H1 (cell line): ENCODE measurements around the gene ZFR. TPM values are rescaled to one million over a fixed set of nuclear protein-coding genes. Genes with fewer than 3 reads are reported as not detected.

Source experiments
- CTCF ChIA-PET: fragments of 300-600 bp; sonication (Branson Sonifier 250); formaldehyde crosslinking; loops from one replicate; lab custom pipeline; 2021; ENCODE audit not compliant: partially characterized antibody; lab: Charles Lee
- POLR2A ChIA-PET: fragments of 300-600 bp; sonication (Branson Sonifier 250); formaldehyde crosslinking; loops from one replicate; lab custom pipeline; 2021; ENCODE audit warnings: inconsistent platforms; ENCODE audit not compliant: partially characterized antibody; lab: Charles Lee
- DNase-seq, 2 experiments: peaks; one replicate each; pipeline versions ENCODE4 v3.0.0 to v3.0.0-alpha.2; 2010 to 2022; ENCODE audit warnings: low spot score in 2 of 2, low read depth in 1 of 2, mixed read lengths in 1 of 2
- FAIRE-seq: peaks from 2 replicates; lab custom pipeline; 2011; peaks lifted over from hg19 to GRCh38; lab: Jason Lieb, UNC
- H2AFZ ChIP-seq: 2 replicates; pipeline ENCODE4 v1.8.1; 2012; ENCODE audit warnings: low read length, inconsistent platforms
- H2AK5ac ChIP-seq: 2 replicates; pipeline ENCODE4 v1.6.1; 2013; ENCODE audit warnings: low read depth, low read length
- H2BK120ac ChIP-seq: replicated peaks from 2 replicates; pipeline ENCODE3; 2013; ENCODE audit warnings: low read depth, low read length, inconsistent platforms
- H2BK12ac ChIP-seq: 2 replicates; pipeline ENCODE4 v1.6.1; 2013; ENCODE audit warnings: low read depth, low read length
- H2BK15ac ChIP-seq: 2 replicates; pipeline ENCODE4 v1.6.1; 2013; ENCODE audit warnings: low read length
- H2BK20ac ChIP-seq: 2 replicates; pipeline ENCODE4 v1.6.1; 2013; ENCODE audit warnings: low read length
- H2BK5ac ChIP-seq: 2 replicates; pipeline ENCODE4 v1.6.1; 2013; ENCODE audit warnings: low read depth, low read length
- H3K14ac ChIP-seq: 2 replicates; pipeline ENCODE4 v1.6.1; 2013; ENCODE audit warnings: inconsistent platforms; ENCODE audit not compliant: insufficient read length
- H3K18ac ChIP-seq: 2 replicates; pipeline ENCODE4 v1.6.1; 2013; ENCODE audit warnings: low read length; ENCODE audit errors: extremely low read depth
- H3K23ac ChIP-seq: 2 replicates; pipeline ENCODE4 v1.6.1; 2013; ENCODE audit warnings: inconsistent platforms; ENCODE audit not compliant: insufficient read length
- H3K23me2 ChIP-seq: 2 replicates; pipeline ENCODE4 v1.6.1; 2013; ENCODE audit warnings: low read depth, low read length
- H3K27ac ChIP-seq: 2 replicates; pipeline ENCODE4 v1.6.1; 2011; ENCODE audit warnings: low read depth, low read length, inconsistent platforms
- H3K27me3 ChIP-seq, 4 experiments: replicated peaks in 1 of 4; 1 replicate in 1 of 4; 2 replicates in 3 of 4; pipeline versions ENCODE4 v1.6.1 to v1.8.1; 2011 to 2013; ENCODE audit warnings: low read length in 3 of 4, mild to moderate bottlenecking in 3 of 4, inconsistent platforms in 2 of 4, mixed read lengths in 2 of 4, moderate library complexity in 1 of 4; ENCODE audit not compliant: control insufficient read depth in 3 of 4, insufficient read depth in 3 of 4; ENCODE audit errors: extremely low read depth in 1 of 4
- H3K36me3 ChIP-seq, 4 experiments: 2 replicates each; pipeline versions ENCODE4 v1.6.1 to v1.8.1; 2011 to 2013; ENCODE audit warnings: mild to moderate bottlenecking in 4 of 4, low read length in 3 of 4, moderate library complexity in 2 of 4, control low read depth in 1 of 4, inconsistent platforms in 1 of 4; ENCODE audit not compliant: insufficient read depth in 4 of 4, control insufficient read depth in 2 of 4
- H3K4ac ChIP-seq: replicated peaks from 2 replicates; pipeline ENCODE3; 2013; ENCODE audit warnings: low read length, low read depth, mixed read lengths, inconsistent platforms; ENCODE audit not compliant: insufficient read length
- H3K4me1 ChIP-seq, 4 experiments: replicated peaks in 1 of 4; 1 replicate in 1 of 4; 2 replicates in 3 of 4; pipeline versions ENCODE4 v1.6.1 to v1.8.1; 2011 to 2013; ENCODE audit warnings: low read length in 3 of 4, inconsistent platforms in 2 of 4, mixed read lengths in 1 of 4; ENCODE audit not compliant: insufficient read depth in 4 of 4, control insufficient read depth in 3 of 4
- H3K4me2 ChIP-seq, 2 experiments: 2 replicates each; pipeline versions ENCODE4 v1.6.1 to v1.8.1; 2011 to 2013; ENCODE audit warnings: low read depth in 2 of 2, low read length in 2 of 2, control low read depth in 1 of 2, inconsistent platforms in 1 of 2, mild to moderate bottlenecking in 1 of 2; ENCODE audit not compliant: insufficient read depth in 1 of 2
- H3K4me3 ChIP-seq, 4 experiments: fragments of 200-600, 300-600 bp in 1 of 4; sonication (generic), shearing (Covaris generic), sonication (Bioruptor Twin) in 1 of 4; 2 replicates each; pipeline versions ENCODE4 v1.5.1 to v1.8.1; 2011 to 2016; ENCODE audit warnings: low read length in 4 of 4, low read depth in 3 of 4, control low read depth in 2 of 4, inconsistent platforms in 2 of 4, mild to moderate bottlenecking in 2 of 4, mixed read lengths in 1 of 4, moderate library complexity in 1 of 4; ENCODE audit not compliant: insufficient read depth in 2 of 4; ENCODE audit errors: extremely low read depth in 1 of 4
- H3K56ac ChIP-seq: replicated peaks from 2 replicates; pipeline ENCODE3; 2013; ENCODE audit warnings: low read depth, mild to moderate bottlenecking, mixed read lengths, low read length, inconsistent platforms; ENCODE audit not compliant: insufficient read length
- H3K79me1 ChIP-seq: 2 replicates; pipeline ENCODE4 v1.6.1; 2013; ENCODE audit warnings: low read depth, low read length, control low read depth
- H3K79me2 ChIP-seq, 2 experiments: 2 replicates each; pipeline versions ENCODE4 v1.6.1 to v1.8.1; 2012 to 2013; ENCODE audit warnings: low read length in 2 of 2, mild to moderate bottlenecking in 2 of 2, inconsistent platforms in 1 of 2; ENCODE audit not compliant: insufficient read depth in 2 of 2, control insufficient read depth in 1 of 2
- H3K9ac ChIP-seq, 4 experiments: replicated peaks in 1 of 4; 1 replicate in 1 of 4; 2 replicates in 3 of 4; pipeline versions ENCODE4 v1.6.1 to v1.8.1; 2011 to 2013; ENCODE audit warnings: low read depth in 3 of 4, low read length in 3 of 4, control low read depth in 2 of 4, mild to moderate bottlenecking in 2 of 4, moderate library complexity in 2 of 4, inconsistent platforms in 1 of 4; ENCODE audit errors: extremely low read depth in 1 of 4
- H3K9me3 ChIP-seq, 2 experiments: 2 replicates each; pipeline versions ENCODE4 v1.6.1 to v1.8.1; 2012 to 2013; ENCODE audit warnings: mild to moderate bottlenecking in 2 of 2, moderate library complexity in 2 of 2, control low read depth in 1 of 2, inconsistent platforms in 1 of 2, low read depth in 1 of 2, low read length in 1 of 2, mixed read lengths in 1 of 2; ENCODE audit not compliant: insufficient read depth in 2 of 2
- H4K20me1 ChIP-seq, 2 experiments: replicated peaks in 1 of 2; 2 replicates each; pipeline versions ENCODE3 to v1.8.1; 2011 to 2013; ENCODE audit warnings: inconsistent platforms in 2 of 2, low read length in 2 of 2, mild to moderate bottlenecking in 1 of 2; ENCODE audit not compliant: insufficient read depth in 2 of 2, control insufficient read depth in 1 of 2
- H4K5ac ChIP-seq: 2 replicates; pipeline ENCODE4 v1.6.1; 2013; ENCODE audit warnings: low read length, low read depth, mixed read lengths, inconsistent platforms; ENCODE audit not compliant: insufficient read length
- H4K8ac ChIP-seq: 2 replicates; pipeline ENCODE4 v1.8.0; 2013; ENCODE audit warnings: mild to moderate bottlenecking, moderate library complexity, low read length, inconsistent platforms; ENCODE audit not compliant: insufficient read depth; ENCODE audit errors: extremely low read depth
- H4K91ac ChIP-seq: replicated peaks from 2 replicates; pipeline ENCODE3; 2013; ENCODE audit warnings: low read length, mixed read lengths, inconsistent platforms; ENCODE audit not compliant: insufficient read length
- FOSL1 ChIP-seq: IDR thresholded peaks from 2 replicates; pipeline ENCODE4 v1.6.1; 2011; ENCODE audit warnings: mild to moderate bottlenecking, low read depth, low read length, moderate library complexity; ENCODE audit not compliant: insufficient read depth
- KDM5A ChIP-seq: fragments of 200-600 bp; IDR thresholded peaks from 2 replicates; pipeline ENCODE4 v1.7.1; 2012; ENCODE audit warnings: mild to moderate bottlenecking, low read length, inconsistent platforms, mixed read lengths
- NRF1 ChIP-seq: IDR thresholded peaks from 2 replicates; pipeline ENCODE4 v1.6.1; 2011; ENCODE audit warnings: mild to moderate bottlenecking, low read depth, low read length, improper control_type of control experiment
- POU5F1 ChIP-seq: IDR thresholded peaks from 2 replicates; pipeline ENCODE4 v1.6.1; 2011; ENCODE audit warnings: low read depth, mild to moderate bottlenecking, low read length, moderate library complexity
- SAP30 ChIP-seq: fragments of 300-600 bp; sonication (generic); IDR thresholded peaks from 2 replicates; pipeline ENCODE4 v1.7.1; 2012; ENCODE audit warnings: low read length, moderate library complexity, mild to moderate bottlenecking, inconsistent platforms; ENCODE audit not compliant: insufficient read depth, insufficient replicate concordance
- SRF ChIP-seq: IDR thresholded peaks from 2 replicates; pipeline ENCODE4 v1.6.1; 2011; ENCODE audit warnings: mild to moderate bottlenecking, low read depth, low read length, moderate library complexity
- WGBS, 2 experiments: shearing (Covaris generic) in 1 of 2; methylation state at CpG; one replicate each; pipeline versions ENCODE4 v1.1.6 to v1.1.7; 2013 to 2015; ENCODE audit warnings: low lambda C conversion rate in 2 of 2, mixed read lengths in 2 of 2, inconsistent platforms in 1 of 2, low coverage in 1 of 2, missing lambda C conversion rate in 1 of 2; ENCODE audit not compliant: insufficient replicate concordance in 2 of 2, insufficient coverage in 1 of 2, insufficient read length in 1 of 2; ENCODE audit errors: extremely low coverage in 1 of 2, missing lambda C conversion rate in 1 of 2; 5-methylcytosine and 5-hydroxymethylcytosine counted together
- polyA plus RNA-seq, 7 experiments: library from polyadenylated mRNA; depleted of rRNA in 3 of 7; stranded (reverse) in 5 of 7; unstranded in 2 of 7; fragments of >200 nt in 5 of 7; fragments of 200-250 nt in 2 of 7; gene quantifications; 1 replicate in 5 of 7; 2 replicates in 1 of 7; 4 replicates in 1 of 7; pipeline versions ENCODE4 v1.2.1 to v1.2.3, GENCODE V29; 2011 to 2013; ENCODE audit warnings: missing spikeins in 2 of 7, mixed read lengths in 2 of 7
- total RNA-seq: library from RNA; stranded (reverse); fragmentation: NEBNext Ultra II Directional; extraction: Animal tissue kit (Norgen Biotek cat#: 25700); gene quantifications from 2 replicates; pipeline ENCODE4 v1.2.1, GENCODE V29; 2021
- TF ChIP-seq, protein P1 (sequence below): IDR thresholded peaks from 2 replicates; pipeline ENCODE4 v1.6.1; 2012; ENCODE audit warnings: inconsistent platforms
- TF ChIP-seq, protein P2 (sequence below): IDR thresholded peaks from 2 replicates; pipeline ENCODE4 v1.6.1; 2011; ENCODE audit warnings: low read depth, mild to moderate bottlenecking, low read length; ENCODE audit not compliant: insufficient read depth
- TF ChIP-seq, protein P3 (sequence below), 3 experiments: IDR thresholded peaks; 1 replicate in 2 of 3; 2 replicates in 1 of 3; pipeline versions ENCODE4 v1.5.1 to v1.6.1; 2011; ENCODE audit warnings: low read length in 3 of 3, mild to moderate bottlenecking in 3 of 3, inconsistent platforms in 2 of 3, low read depth in 1 of 3, moderate library complexity in 1 of 3; ENCODE audit not compliant: insufficient read depth in 1 of 3; ENCODE audit errors: control extremely low read depth in 1 of 3

The ZFR gene
- total and polyA plus RNA-seq, 2 of the 8 experiments (the other 6 are each of a cell fraction or from before 2014, with no cell fraction given) = 68.8 to 92.7 TPM

DNA sequence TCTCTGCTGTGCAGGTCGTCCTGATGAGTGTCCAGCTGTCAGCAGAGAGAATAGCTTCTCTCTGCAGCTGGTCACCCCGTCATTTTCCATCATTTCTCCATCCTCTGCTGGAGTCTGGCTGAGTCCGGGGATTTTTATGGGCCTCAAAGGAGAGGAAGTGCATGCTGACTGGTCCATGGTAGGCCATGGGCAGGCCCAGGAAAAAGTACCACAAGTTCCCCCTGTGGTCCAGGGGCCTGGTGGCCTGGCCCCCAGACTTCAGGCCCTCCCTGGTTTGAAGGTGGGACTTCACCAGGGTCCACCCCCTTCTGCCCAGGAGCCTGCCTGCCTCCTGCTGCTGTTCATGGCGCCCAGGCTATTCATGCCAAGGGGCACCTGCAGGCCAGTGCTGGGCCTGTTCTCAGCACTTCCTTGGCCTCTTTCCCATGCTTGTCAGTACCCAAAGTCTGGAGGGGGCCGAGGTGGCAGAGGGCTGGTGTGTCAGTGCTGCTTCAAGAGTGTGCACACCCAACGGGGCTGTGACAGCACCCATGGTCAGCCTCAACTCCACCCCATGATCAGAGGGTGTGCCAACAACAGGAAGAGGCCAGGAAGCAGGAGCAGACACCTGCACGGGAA is 124.5 kb downstream of the ZFR start:
- Histone ChIP-seq H3K23ac (no peak overlapping the region), H3K9me3 (peaks cover 0 to 4% of the 10 kb centered on the region in 2 experiments; a peak in 1 of 4 replicates), H3K18ac (no peak overlapping the region), H3K27me3 (no peaks in the 10 kb centered on the region), H4K8ac (0 out of 2 replicates have a peak overlapping the region, but pooled peaks have one; percentile 57), H2AFZ (no peak overlapping the region), H3K4me2 (no peak overlapping the region), H3K23me2 (peaks cover 2% of the 10 kb centered on the region; the same call in 1 of the 2 replicates), H4K5ac (no peak overlapping the region), H2BK120ac (no peak overlapping the region), H4K20me1 (no peaks in the 10 kb centered on the region), H3K4me1 (peaks cover 0 to 4% (median 0%) of the 10 kb centered on the region in 4 experiments; a peak in 1 of 7 replicates), H2BK20ac (no peak overlapping the region), H3K79me1 (no peaks in the 10 kb centered on the region), H3K36me3 (no peaks in the 10 kb centered on the region), H2BK15ac (no peak overlapping the region), H2AK5ac (no peak overlapping the region), H3K14ac (no peak overlapping the region), H3K56ac (no peak overlapping the region), H2BK5ac (no peak overlapping the region), H3K27ac (no peak overlapping the region), H2BK12ac (no peak overlapping the region), H3K4me3 (no peak overlapping the region), H3K4ac (no peak overlapping the region), H3K9ac (no peak overlapping the region), H3K79me2 (no peaks in the 10 kb centered on the region), H4K91ac (no peak overlapping the region)
- DNase-seq (no peak), FAIRE-seq (no peak)
- WGBS, 2 experiments = 93% methylated on average over 7 of the region's 7 CpGs; no CpG with 5 or more reads in 1 of the 2 experiments
- POLR2A ChIA-PET = interaction anchor here (1.4 kb wide), 1 partner anchor 146 kb away, joined by 3 read pairs; the partner anchor contains the start of gene GOLPH3
- CTCF ChIA-PET = interaction anchor here (0.6 to 9.4 kb wide), 21 partner anchors 9 to 204 kb away, joined by 3 to 87 read pairs (median 3); no protein-coding TSS in a partner anchor
- TF ChIP-seq, protein P1, sequence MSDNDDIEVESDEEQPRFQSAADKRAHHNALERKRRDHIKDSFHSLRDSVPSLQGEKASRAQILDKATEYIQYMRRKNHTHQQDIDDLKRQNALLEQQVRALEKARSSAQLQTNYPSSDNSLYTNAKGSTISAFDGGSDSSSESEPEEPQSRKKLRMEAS = no peak
- TF ChIP-seq, protein P2, sequence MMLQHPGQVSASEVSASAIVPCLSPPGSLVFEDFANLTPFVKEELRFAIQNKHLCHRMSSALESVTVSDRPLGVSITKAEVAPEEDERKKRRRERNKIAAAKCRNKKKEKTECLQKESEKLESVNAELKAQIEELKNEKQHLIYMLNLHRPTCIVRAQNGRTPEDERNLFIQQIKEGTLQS = no peak
- TF ChIP-seq SRF (no peak), KDM5A (no peak), SAP30 (no peak), NRF1 (no peak), POU5F1 (no peak), FOSL1 (no peak)
- TF ChIP-seq, protein P3, sequence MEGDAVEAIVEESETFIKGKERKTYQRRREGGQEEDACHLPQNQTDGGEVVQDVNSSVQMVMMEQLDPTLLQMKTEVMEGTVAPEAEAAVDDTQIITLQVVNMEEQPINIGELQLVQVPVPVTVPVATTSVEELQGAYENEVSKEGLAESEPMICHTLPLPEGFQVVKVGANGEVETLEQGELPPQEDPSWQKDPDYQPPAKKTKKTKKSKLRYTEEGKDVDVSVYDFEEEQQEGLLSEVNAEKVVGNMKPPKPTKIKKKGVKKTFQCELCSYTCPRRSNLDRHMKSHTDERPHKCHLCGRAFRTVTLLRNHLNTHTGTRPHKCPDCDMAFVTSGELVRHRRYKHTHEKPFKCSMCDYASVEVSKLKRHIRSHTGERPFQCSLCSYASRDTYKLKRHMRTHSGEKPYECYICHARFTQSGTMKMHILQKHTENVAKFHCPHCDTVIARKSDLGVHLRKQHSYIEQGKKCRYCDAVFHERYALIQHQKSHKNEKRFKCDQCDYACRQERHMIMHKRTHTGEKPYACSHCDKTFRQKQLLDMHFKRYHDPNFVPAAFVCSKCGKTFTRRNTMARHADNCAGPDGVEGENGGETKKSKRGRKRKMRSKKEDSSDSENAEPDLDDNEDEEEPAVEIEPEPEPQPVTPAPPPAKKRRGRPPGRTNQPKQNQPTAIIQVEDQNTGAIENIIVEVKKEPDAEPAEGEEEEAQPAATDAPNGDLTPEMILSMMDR (IDR thresholded peaks at IDR 0.05; ENCODE audit: control extremely low read depth in 1 of 3, insufficient read depth in 1 of 3, low read depth in 1 of 3, low read length in 3 of 3) = no peak
